ENCODE measurements around the gene PIGN. TPM values are rescaled to one million over a fixed set of nuclear protein-coding genes. Genes with fewer than 3 reads are reported as not detected.

PIGN gene
- total and polyA plus RNA-seq, 2 of the 8 experiments (the other 6 are each of a cell fraction or from before 2014, with no cell fraction given) = 20.9 to 26.3 TPM

DNA sequence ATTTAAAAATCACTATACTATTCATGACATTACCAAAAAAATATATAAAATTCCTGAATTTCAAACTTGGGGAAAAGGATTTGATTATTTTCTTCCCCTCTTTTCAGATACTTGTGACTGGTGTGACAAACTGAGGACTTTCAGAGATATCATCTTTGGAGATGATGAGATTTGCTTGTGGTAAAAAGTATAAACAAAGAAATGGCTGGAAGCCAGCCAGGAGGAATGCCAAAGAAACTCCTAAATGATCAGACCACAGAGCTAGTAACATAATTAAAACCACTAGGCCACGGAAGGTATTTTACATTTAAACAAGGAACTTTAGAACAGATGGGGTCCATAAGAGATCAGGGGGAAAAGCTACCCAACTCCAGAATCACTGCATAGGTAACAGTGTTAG, 58.7 kb downstream of the PIGN start:
- CTCF ChIA-PET (ENCODE audit: partially characterized antibody) = interaction anchor here (0.6 to 1.8 kb wide), 5 partner anchors 14 to 576 kb away, joined by 3 to 8 read pairs (median 3); no protein-coding TSS in a partner anchor
- H2AFZ ChIP-seq (ENCODE audit: low read length) = no peak overlapping the region

More for the DNA sequence above, 58.7 kb downstream of the PIGN start:
- Histone ChIP-seq H3K27ac (ENCODE audit: low read depth, low read length) (no peak overlapping the region), H3K9ac (replicated peaks in 1 of 4; ENCODE audit: extremely low read depth in 1 of 4, low read depth in 3 of 4, low read length in 3 of 4) (no peak overlapping the region), H2BK12ac (ENCODE audit: low read depth, low read length) (no peak overlapping the region), H3K23me2 (ENCODE audit: low read depth, low read length) (no peaks in the 10 kb centered on the region), H4K5ac (ENCODE audit: insufficient read length, low read depth, low read length) (no peak overlapping the region), H3K79me2 (ENCODE audit: control insufficient read depth in 1 of 2, insufficient read depth in 2 of 2, low read length in 2 of 2) (no peaks in the 10 kb centered on the region), H4K20me1 (replicated peaks in 1 of 2; ENCODE audit: control insufficient read depth in 1 of 2, insufficient read depth in 2 of 2, low read length in 2 of 2) (no peaks in the 10 kb centered on the region), H3K9me3 (ENCODE audit: insufficient read depth in 2 of 2, low read depth in 1 of 2, low read length in 1 of 2) (no peaks in the 10 kb centered on the region), H2BK120ac (replicated peaks; ENCODE audit: low read depth, low read length) (no peak overlapping the region), H2BK15ac (ENCODE audit: low read length) (no peak overlapping the region), H3K23ac (ENCODE audit: insufficient read length) (no peak overlapping the region), H3K56ac (replicated peaks; ENCODE audit: insufficient read length, low read depth, low read length) (no peak overlapping the region), H3K36me3 (ENCODE audit: control insufficient read depth in 2 of 4, insufficient read depth in 4 of 4, low read length in 3 of 4) (no peaks in the 10 kb centered on the region), H4K91ac (replicated peaks; ENCODE audit: insufficient read length, low read length) (no peak overlapping the region), H3K4me3 (ENCODE audit: extremely low read depth in 1 of 4, insufficient read depth in 2 of 4, low read depth in 3 of 4, low read length in 4 of 4) (no peak overlapping the region), H2BK5ac (ENCODE audit: low read depth, low read length) (no peak overlapping the region), H3K4ac (replicated peaks; ENCODE audit: insufficient read length, low read depth, low read length) (no peak overlapping the region), H2BK20ac (ENCODE audit: low read length) (no peak overlapping the region), H2AK5ac (ENCODE audit: low read depth, low read length) (no peak overlapping the region), H3K4me2 (ENCODE audit: insufficient read depth in 1 of 2, low read depth in 2 of 2, low read length in 2 of 2) (no peak overlapping the region), H3K79me1 (ENCODE audit: low read depth, low read length) (no peaks in the 10 kb centered on the region), H3K27me3 (replicated peaks in 1 of 4; ENCODE audit: control insufficient read depth in 3 of 4, extremely low read depth in 1 of 4, insufficient read depth in 3 of 4, low read length in 3 of 4) (no peaks in the 10 kb centered on the region), H3K4me1 (replicated peaks in 1 of 4; ENCODE audit: control insufficient read depth in 3 of 4, insufficient read depth in 4 of 4, low read length in 3 of 4) (no peaks in the 10 kb centered on the region), H3K14ac (ENCODE audit: insufficient read length) (no peak overlapping the region), H4K8ac (ENCODE audit: extremely low read depth, insufficient read depth, low read length) (no peak overlapping the region), H3K18ac (ENCODE audit: extremely low read depth, low read length) (no peak overlapping the region)
- 67% methylated on average over 1 of the region's 1 CpG; no CpG with 5 or more reads in 1 of the 2 experiments for WGBS, 2 experiments (ENCODE audit: extremely low coverage in 1 of 2, insufficient coverage in 1 of 2, insufficient read length in 1 of 2, insufficient replicate concordance in 2 of 2, low coverage in 1 of 2, low lambda C conversion rate in 2 of 2, missing lambda C conversion rate in 1 of 2)
- FAIRE-seq (no peak), DNase-seq (ENCODE audit: low read depth in 1 of 2, low spot score in 2 of 2) (no peak)
- TF ChIP-seq SP2 (IDR thresholded peaks at IDR 0.05; ENCODE audit: low read length) (no peak), KDM1A (IDR thresholded peaks at IDR 0.05; ENCODE audit: borderline replicate concordance, low read length) (no peak), MAFK (IDR thresholded peaks at IDR 0.05; ENCODE audit: low read depth, low read length) (no peak), PHF8 (conservative IDR thresholded peaks at IDR 0.05; ENCODE audit: low read depth, low read length) (no peak), EZH2 (IDR thresholded peaks at IDR 0.05; ENCODE audit: low read depth, low read length, severe bottlenecking) (no peak), CEBPB (IDR thresholded peaks at IDR 0.05; ENCODE audit: low read depth, low read length) (no peak), JUND (IDR thresholded peaks at IDR 0.05; ENCODE audit: low read length) (no peak)
- TF ChIP-seq, protein P1, sequence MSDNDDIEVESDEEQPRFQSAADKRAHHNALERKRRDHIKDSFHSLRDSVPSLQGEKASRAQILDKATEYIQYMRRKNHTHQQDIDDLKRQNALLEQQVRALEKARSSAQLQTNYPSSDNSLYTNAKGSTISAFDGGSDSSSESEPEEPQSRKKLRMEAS (IDR thresholded peaks at IDR 0.05) = no peak
- TF ChIP-seq, protein P2, sequence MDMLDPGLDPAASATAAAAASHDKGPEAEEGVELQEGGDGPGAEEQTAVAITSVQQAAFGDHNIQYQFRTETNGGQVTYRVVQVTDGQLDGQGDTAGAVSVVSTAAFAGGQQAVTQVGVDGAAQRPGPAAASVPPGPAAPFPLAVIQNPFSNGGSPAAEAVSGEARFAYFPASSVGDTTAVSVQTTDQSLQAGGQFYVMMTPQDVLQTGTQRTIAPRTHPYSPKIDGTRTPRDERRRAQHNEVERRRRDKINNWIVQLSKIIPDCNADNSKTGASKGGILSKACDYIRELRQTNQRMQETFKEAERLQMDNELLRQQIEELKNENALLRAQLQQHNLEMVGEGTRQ (IDR thresholded peaks at IDR 0.05; ENCODE audit: low read length) = no peak
- POLR2A ChIA-PET (ENCODE audit: partially characterized antibody) = no interaction called here

Data from H1 (cell line).